Posterior cingulate gyrus (tissue), 11 donors: ENCODE measurements around the gene ADAMTS14.
"Not testable (repeated sequence)": the region's sequence is repeated elsewhere in the genome, so short reads cannot be mapped to it uniquely, and the experiment has no call there.

ENCODE experiments used
- DNase-seq, 10 donors: peaks; one replicate each; pipeline versions ENCODE4 v3.0.0 to v3.0.0-alpha.2; 2020 to 2021; ENCODE audit warnings: mixed read lengths in 3 of 10
- intact Hi-C: fragments of 100-400 bp; cut with DNase I; formaldehyde crosslinking; loops from one replicate; pipeline ENCODE4 v1.15.1; 2023

Gene ADAMTS14

DNA sequence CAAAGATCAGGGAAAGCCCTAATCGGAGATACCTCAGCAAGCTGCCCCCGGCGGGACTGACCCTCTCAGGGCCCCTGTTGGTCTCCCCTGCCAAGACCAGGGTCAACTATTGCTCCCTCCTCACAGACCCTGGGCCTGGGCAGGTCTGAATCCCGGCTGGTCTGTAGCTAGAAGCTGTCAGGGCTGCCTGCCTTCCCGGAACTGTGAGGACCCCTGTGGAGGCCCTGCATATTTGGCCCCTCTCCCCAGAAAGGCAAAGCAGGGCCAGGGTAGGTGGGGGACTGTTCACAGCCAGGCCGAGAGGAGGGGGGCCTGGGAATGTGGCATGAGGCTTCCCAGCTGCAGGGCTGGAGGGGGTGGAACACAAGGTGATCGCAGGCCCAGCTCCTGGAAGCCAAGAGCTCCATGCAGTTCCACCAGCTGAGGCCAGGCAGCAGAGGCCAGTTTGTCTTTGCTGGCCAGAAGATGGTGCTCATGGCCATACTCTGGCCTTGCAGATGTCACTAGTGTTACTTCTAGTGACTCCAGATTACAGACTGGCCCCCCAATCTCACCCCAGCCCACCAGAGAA, 88.8 kb downstream of the ADAMTS14 start:
- intact Hi-C loops, result loop anchor here (1.0 kb wide), 1 partner anchor 119 kb away; no protein-coding TSS in a partner anchor
- peak in 6 of 10 donors; percentile 16 to 88 (median 48) for DNase-seq

DNA sequence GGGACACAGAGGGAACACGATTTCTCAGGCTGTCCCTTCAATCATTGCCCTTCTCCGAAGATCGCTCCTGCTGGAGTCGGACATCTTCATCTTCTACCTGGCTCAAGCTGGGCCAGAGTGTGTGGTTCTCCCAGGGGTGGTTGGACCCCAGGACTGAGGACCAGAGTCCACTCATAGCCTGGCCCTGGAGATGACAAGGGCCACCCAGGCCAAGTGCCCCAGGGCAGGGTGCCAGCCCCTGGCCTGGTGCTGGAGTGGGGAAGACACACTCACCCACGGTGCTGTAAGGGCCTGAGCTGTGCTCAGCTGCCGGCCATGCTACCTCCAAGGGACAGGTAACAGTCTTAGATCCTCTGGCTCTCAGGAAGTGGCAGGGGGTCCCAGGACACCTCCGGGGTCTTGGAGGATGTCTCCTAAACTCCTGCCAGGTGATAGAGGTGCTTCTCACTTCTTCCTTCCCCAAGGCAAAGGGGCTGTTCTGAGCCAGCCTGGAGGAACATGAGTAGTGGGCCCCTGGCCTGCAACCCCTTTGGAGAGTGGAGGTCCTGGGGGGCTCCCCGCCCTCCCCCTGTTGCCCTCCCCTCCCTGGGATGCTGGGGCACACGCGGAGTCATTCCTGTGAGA, 89.5 kb downstream of the ADAMTS14 start:
- peak in 4 of 10 donors; percentile 10 to 75 (median 60) for DNase-seq
- intact Hi-C loops, result loop anchor here (1.0 kb wide), 1 partner anchor 118 kb away; no protein-coding TSS in a partner anchor

DNA sequence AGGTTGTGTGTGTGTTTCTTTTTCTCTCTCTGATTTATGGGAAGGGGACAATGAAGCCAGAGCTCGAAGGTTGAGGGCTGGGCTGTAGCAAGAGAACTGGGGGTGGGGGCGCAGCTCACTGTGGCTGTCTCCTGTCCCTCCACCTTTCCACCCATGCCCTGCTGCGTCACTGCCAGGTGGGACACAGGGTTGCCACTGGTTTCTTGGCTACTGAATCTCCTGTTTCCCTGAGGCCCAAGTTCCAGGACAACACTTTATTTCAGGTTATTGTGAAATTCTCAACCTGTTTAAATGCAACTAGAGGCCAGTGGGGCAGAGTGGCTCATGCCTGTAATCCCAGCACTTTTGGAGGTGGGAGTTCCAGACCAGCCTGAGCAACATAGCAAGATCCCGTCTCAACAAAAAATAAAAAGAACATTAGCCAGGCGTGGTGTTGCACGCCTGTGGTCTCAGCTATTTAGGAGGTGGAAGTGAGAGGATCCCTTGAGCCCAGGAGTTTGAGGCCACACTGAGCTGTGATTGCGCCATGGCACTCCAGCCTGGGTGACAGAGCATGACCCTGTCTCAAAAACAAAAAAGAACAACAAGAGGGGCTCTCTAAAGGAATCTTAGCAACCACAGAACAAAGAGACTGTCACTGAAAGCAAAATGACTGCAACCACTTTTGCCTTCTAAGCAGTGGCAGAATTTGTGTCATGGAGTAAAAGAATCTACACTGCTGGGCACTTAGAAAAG, 90.3 kb downstream of the ADAMTS14 start:
- DNase-seq, result peak in 2 of 10 donors; percentile 29 to 63
- intact Hi-C loops, result no loop called here

DNA sequence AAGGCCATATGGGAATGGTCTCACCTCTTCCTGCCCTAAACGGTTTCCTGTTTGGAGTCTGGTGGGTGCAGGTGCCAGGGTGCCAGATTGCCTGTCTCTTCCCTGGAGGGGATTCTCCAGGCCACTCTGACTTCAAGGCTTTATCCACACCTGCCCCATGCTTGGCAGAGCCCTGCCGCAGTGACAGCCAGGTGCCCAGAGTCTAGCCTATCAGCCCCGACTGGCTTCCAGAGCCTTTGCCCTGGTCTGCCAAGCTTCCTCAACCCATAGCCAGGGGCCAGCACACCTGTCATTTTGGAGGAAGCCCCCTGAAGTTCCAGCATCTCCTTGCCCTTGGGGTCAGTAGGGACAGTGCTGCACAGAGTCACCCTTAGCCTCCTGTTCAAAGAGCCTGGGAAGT, 91.3 kb downstream of the ADAMTS14 start:
- peak in 2 of 10 donors; percentile 48 to 63 for DNase-seq

DNA sequence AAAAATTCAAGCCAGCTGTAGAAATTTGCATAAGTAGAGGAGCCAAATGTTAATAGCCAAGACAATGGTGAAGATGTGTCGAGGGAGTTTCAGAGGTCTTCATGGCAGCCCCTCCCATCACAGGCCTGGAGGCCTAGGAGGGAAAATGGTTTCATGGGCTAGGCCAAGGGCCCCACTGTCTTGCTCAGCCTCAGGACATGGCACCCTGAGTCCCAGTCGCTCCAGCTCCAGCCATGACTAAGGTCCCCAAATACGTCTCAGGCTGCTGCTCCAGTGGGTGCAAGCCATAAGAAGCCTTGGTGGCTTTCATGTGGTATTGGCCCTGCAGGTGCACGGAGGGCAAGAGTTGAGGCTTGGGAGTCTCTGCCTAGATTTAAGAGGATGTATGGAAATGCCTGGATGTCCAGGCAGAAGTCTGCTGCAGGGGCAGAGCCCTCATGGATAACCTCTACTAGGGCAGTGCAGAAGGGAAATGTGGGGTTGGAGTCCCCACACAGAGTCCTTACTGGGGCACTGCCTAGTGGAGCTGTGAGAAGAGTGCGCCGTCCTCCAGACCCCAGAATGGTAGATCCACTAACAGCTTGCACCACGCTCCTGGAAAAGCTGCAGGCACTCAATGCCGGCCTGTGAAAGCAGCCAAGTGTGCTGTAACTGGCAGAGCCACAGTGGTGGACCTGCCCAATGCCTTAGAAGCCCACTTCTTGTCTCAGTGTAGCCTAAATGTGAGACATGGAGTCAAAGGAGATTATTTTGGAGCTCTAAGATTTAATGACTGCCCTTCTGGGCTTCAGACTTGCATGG, 93.7 kb downstream of the ADAMTS14 start:
- DNase-seq, result peak in 2 of 10 donors; percentile 4 to 20
- intact Hi-C loops, result no loop called here

More for the DNA sequence above, 91.3 kb downstream of the ADAMTS14 start:
- intact Hi-C loops, result no loop called here

DNA sequence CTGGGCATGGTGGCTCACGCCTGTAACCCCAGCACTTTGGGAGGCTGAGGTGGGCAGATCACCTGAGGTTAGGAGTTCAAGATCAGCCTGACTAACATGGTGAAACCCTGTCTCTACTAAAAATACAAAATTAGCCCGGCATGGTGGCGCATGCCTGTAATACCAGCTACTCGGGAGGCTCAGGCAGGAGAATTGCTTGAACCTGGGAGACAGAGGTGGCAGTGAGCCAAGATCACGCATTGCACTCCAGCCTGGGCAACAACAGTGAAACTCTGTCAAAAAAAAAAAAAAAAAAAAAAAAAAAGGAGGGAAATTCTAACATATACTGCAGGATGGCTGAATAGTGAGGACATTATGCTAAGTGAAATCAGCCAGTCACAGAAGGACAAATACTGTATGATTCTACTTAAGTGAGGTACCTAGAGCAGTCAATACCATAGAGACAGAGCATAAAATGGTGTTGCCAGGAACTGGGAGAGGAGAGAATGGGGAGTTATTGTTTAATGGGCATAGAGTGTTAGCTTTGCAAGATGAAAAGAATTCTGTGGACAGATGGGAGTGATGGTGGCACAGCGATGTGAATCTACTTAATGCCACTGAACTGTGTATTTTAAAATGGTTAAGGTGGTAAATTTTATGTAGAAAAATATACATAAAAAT, 95.8 kb downstream of the ADAMTS14 start:
- intact Hi-C loops, result not testable (repeated sequence)
- DNase-seq, result peak in 1 of 10 donors; percentile 54

DNA sequence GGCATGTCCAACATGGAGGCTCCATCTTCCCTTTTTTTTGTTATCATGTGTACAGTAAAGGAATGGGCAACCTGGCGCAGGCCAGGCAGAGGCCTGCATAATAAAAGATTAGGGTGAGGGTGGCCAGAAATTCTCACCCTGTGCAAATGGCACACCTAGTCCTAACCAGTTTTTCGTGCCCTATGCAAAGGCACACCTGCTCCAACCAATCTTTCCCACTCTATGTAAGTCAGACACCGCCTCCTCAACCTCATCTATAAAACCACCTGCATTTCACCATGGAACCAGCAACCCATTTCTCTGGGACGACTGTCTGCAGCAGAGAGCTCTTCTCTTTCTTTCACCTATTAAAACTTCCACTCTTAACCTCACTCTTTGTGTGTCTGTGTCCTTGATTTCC, 96.8 kb downstream of the ADAMTS14 start:
- intact Hi-C loops, result no loop called here
- peak in 1 of 10 donors; percentile 44 for DNase-seq

DNA sequence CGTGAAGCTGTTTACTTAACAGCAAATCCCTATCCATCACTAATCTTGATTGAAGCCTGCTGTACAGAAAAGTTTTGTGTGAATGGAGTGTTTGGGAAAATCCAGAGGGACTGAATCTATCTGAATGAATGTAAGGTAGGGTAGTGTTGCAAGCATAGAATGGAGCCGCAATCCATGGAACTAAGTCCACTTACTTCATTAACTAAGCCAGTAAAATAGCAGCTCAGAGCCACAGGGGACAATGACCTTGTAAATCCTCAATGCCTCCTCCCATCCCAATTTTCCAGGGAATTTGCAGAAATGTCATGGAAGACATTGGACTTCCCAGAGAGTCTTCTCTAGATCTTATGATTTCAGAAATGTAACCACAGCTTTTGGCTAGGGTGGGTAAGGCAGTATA, 97.7 kb downstream of the ADAMTS14 start:
- intact Hi-C loops, result no loop called here
- no peak for DNase-seq

DNA sequence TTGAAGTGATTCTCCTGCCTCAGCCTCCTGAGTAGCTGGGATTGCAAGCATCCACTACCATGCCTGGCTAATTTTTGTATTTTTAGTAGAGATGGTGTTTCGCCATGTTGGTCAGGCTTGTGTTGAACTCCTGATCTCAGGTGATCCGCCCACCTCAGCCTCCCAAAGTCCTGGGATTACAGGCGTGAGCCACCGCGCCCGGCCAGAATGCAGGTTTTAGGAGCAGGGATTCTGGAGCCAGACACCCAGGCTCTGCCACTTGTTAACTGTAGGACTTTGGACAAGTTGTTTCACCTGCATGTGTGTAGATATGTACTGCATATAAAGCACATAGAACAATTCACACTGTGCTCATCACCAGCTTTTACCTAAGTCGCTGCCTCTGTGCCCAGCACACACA, 98.2 kb downstream of the ADAMTS14 start:
- intact Hi-C loops, result not testable (repeated sequence)
- peak in 3 of 10 donors; percentile 14 to 50 (median 50) for DNase-seq

DNA sequence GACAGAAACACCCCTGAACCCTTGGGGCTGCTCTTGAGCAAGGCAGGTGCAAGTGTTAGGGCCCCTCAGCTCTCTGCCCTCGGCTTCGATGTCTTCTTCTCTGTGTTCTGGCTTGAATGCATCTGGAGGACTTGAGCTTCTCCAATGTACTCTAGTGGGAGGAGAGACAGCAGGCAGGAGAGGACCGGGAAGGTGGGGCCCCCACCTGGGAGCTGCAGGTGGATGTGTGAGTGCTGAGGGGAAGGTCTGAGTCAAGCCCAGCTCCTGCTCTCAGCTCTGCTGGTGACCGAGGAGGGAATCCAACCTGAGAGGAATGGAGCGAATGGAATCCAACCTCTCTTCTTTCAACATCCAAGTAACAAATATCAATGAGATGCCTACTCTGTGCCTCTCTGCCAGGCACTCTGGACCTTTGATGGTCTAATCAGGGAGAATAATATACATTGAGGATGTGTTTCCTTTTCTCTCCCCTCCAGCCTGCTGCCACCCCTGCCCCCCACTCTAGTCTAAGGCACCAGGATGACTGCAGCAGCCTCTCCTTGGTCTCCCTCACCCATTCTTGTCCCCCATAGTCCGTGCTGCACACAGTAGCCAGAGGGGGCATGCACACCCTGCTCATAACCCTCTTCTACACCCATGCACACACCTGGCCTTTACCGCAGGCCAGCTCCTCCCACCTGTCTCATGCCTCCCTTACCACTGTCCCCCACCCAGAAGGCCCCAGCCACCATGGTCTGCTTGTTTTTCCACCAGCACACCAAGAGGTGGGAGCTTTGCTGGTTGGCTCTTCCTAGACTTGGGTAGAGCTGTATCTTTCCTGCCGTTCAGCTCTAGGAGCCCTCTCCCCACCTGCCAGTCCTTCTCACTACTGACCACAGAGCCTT, 99.2 kb downstream of the ADAMTS14 start:
- intact Hi-C loops, result no loop called here
- peak in 4 of 10 donors; percentile 6 to 59 (median 42) for DNase-seq

DNA sequence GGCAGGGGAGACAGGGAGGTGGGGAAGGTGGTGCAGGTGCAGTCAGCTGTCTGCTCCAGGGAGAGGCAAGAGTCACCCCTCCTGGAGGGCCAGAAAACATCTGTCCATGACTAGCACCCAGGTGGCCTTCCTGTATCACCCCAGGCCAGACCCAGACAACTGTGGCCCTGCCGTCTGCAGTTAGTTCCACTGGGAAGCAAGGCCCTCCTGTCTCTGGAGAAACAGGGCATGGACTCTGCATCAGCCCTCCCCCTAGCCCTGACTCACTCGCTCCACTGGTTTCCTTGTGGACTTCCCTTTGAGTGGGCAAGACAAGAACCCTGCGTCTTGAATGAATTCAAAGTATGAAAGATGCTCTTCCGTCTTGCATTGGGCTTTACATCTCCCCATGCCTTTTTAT, 100.3 kb downstream of the ADAMTS14 start:
- intact Hi-C loops, result no loop called here
- peak in 4 of 10 donors; percentile 4 to 66 (median 22) for DNase-seq

DNA sequence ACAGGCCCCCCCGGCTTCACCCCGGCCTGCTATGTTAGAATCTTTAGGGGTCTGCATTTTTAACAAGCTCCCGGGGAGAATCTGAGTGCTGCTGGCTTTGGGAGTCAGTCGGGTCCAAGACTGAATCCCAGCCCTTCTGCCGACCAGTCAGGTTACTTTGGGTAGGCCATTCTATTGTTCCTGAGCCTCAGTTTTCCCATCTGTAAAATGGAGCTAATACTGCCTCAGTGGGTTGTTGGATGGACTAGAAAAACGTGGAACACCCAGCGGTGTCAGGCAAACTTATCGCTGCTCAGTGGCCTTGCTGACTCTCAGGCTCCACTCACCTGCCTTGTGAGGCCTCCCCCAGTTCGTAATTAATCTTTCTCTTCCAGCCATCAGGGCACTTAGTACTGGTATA, 101.2 kb downstream of the ADAMTS14 start:
- intact Hi-C loops, result no loop called here
- no peak for DNase-seq

DNA sequence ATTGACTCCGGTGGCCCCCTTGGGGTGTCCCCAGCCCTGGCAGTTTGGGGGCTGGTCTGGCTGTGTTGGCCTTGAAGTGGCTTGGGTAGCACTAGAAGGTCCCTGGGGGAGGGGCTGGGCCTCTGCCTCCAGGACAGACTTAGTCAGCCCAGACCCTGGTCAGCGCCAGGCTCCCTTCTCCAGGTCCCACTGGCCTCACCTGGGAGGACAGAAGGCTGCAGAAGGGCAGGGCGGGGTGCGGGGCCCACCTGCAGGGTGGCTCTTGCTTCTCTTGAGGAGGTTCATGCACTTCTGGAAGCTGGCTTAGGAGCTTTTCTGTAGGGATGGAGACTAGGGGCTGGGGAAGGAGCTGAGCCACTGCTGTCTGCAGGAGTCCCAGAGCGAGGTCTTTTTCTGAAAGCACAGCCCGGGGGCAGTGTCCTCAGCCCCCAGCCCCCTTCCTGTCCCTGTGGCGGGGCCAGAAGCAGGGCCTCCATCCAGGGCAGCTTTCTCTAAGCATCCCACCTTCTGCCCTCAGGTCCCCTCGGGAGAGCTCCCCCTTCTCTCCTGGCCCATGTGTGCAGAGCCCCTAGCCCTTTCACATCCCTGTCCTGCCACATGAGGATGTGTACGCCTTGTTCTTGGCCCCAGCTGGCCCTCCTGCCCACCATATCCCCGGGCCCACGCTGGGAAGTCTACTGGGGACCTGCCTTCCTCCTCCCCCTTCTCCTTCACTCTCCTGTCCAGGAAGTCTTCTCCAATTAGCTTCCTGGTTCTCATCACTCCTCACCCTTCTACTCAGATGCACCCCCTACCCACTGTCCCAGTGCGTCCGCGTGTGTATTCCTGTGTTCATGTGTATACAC, 101.9 kb downstream of the ADAMTS14 start:
- DNase-seq, result peak in 3 of 10 donors; percentile 48 to 67 (median 50)
- intact Hi-C loops, result no loop called here

DNA sequence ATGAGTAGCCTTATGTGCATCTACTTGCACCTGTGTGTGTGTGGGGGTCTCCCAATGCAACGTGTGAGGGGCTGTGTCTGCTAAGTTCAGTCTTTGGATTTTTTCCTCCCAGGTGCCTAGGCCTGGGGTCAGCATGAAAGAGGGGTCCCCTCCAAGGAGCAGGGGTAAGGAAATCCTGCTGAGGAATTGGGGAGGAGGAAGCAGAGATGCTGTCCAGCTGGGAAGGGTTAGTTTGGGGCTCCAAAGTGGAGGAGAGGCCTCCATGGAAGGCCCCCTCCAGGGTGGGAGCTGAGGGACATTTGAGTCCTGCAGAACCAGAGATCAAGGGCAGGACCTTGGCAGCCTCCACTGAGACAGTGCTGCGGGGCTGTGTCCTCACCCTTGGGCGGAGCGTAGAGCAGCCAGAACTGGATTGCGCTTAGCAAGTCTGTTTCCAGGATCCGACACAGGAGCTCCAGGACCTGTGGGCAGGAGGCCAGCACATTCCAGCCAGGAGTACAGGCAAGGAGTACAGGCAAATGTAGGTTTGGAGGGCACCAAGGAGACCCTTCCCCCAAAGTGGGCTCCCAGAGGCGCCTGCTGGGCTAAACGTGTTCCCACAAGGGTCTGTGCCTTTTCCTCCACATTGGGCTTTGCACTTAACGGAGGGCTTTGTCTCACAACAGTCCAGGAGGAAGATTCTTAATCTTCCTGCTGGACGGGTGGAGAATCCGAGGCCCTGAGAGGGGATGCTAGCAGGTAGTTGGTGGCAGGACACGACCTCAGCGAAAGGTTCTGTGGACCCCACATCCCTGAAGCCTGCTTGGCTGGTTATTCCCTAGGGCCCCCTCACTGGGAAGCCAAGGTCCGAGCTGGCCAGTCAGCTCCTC, 102.7 kb downstream of the ADAMTS14 start:
- DNase-seq, result peak in 1 of 10 donors; percentile 55
- intact Hi-C loops, result no loop called here

DNA sequence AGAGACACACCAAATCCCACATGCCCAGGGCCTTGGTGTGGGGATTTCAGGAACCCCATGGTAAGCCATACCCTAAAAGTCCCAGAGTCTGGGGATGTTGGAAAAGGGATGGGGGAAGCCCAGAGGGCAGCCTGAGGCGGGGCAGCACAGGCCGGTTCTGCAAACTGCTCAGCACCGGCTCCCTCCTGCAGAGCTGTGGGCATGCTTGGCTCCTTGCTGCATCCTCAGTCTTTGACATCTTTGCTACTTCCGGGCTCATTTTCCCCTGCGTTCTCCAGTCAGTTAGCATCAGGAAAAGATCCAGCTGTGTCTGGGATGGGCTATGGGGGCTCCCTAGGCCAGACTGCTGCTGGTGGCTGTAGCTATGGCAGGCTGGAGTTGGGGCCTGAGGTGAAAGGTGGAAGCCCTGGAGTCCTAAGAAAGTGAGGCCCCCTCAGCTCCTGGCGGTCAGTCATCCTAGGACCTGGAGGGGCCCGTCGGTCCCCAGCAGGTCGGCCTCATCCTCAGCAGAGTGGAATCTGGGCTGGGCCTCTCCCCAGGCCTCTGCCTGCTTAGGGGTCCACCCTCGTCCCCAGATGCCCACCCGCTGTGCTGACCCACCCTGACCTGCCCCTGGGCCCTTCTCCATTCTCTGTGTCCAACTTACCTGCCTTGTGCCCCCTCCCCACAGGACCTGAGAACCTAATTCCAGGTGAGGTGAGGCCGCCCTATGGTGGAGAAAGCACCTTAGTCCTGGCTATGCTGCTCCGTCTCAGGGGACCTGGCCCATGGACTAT, 103.6 kb downstream of the ADAMTS14 start:
- intact Hi-C loops, result no loop called here
- peak in 1 of 10 donors; percentile 77 for DNase-seq

DNA sequence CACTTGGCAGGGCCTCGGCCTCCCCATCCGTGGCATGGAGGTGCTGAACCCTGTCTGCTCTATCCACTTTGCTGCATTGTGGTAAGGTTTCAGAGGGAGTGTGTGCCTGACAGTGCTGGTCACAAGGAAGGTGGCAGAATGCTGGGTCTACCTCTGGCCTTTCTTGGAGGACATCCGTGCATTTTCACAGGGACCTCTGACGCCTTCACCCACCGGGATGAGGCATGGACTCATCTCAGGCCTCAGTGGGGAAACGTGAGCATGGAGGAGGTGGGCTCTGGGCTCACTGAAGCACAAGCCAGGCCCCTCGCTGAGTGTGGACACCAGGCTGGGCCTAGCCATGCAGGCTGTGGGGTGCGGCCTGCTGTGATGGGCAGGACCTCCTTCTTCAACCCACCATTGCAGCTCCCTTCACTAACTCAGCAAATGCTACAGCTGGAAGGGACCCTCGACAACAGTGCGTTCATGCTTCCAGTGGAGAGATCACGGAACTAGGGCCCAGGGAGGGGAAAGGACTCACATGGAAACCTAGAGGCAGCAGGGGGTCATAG, 104.2 kb downstream of the ADAMTS14 start:
- intact Hi-C loops, result no loop called here
- DNase-seq, result peak in 1 of 10 donors; percentile 48
